K562 (cell line): ENCODE data around the gene SAMD8. TPM values are rescaled to one million over a fixed set of nuclear protein-coding genes. Genes with fewer than 3 reads are reported as not detected.

ENCODE experiments used
- ATAC-seq: fragments of 200-7000 bp; cut with Tn5 transposase; 3 replicates; pipeline ENCODE4 v1.9.1; 2020; ENCODE audit warnings: moderate library complexity
- BruUV-seq: library from RNA; stranded (reverse); fragments of 400-500 nt; replicated peaks from 2 replicates; lab custom pipeline; 2021; lab: Mats Ljungman, UMichigan
- CTCF ChIA-PET: fragments of 300-600 bp; formaldehyde crosslinking; extraction: SDS; loops from one replicate; lab custom pipeline; 2021; ENCODE audit warnings: low intra/inter-chr PET ratio; lab: Yijun Ruan, JAX
- POLR2A ChIA-PET: fragments of 300-600, 350-650 bp; sonication (Branson Sonifier 250); formaldehyde crosslinking; extraction: SDS; loops from one replicate; lab custom pipeline; 2021; ENCODE audit warnings: antibody characterized with exemption, inconsistent platforms; lab: Yijun Ruan, JAX
- DNase-seq, 4 experiments: peaks; one replicate each; pipeline versions ENCODE4 v3.0.0 to v3.0.0-alpha.2; 2011 to 2018; ENCODE audit warnings: low spot score in 3 of 4, mixed read lengths in 3 of 4; ENCODE audit errors: extremely low read depth in 1 of 4
- FAIRE-seq: peaks from 2 replicates; lab custom pipeline; 2011; peaks lifted over from hg19 to GRCh38; lab: Jason Lieb, UNC
- H2AFZ ChIP-seq: 2 replicates; pipeline ENCODE4 v1.6.0; 2011; ENCODE audit warnings: low read depth, low read length, control low read depth, inconsistent platforms
- H3K27ac ChIP-seq: fragments of 200-600 bp; 3 replicates; pipeline ENCODE4 v1.8.0; 2011; ENCODE audit warnings: low read depth, mild to moderate bottlenecking, control low read depth, inconsistent platforms, low read length, moderate library complexity, mixed read lengths; ENCODE audit errors: extremely low read depth
- H3K27me3 ChIP-seq, 2 experiments: fragments of 300-600 bp in 1 of 2; 2 replicates in 1 of 2; 3 replicates in 1 of 2; pipeline versions ENCODE4 v1.6.0 to v1.8.0; 2011; ENCODE audit warnings: inconsistent platforms in 2 of 2, low read length in 2 of 2, mild to moderate bottlenecking in 1 of 2, mixed read lengths in 1 of 2, moderate library complexity in 1 of 2; ENCODE audit not compliant: control insufficient read depth in 2 of 2, insufficient read depth in 2 of 2
- H3K36me3 ChIP-seq: fragments of 300-600 bp; 3 replicates; pipeline ENCODE4 v1.8.0; 2011; ENCODE audit warnings: mild to moderate bottlenecking, low read length, inconsistent platforms; ENCODE audit not compliant: control insufficient read depth, insufficient read depth
- H3K4me1 ChIP-seq, 2 experiments: fragments of 200-600 bp in 1 of 2; replicated peaks in 1 of 2; 2 replicates in 1 of 2; 3 replicates in 1 of 2; pipeline versions ENCODE4 v1.5.1 to v1.8.0; 2011; ENCODE audit warnings: inconsistent platforms in 2 of 2, low read length in 2 of 2, mild to moderate bottlenecking in 1 of 2, mixed read lengths in 1 of 2, moderate library complexity in 1 of 2; ENCODE audit not compliant: control insufficient read depth in 2 of 2, insufficient read depth in 2 of 2
- H3K4me2 ChIP-seq: 2 replicates; pipeline ENCODE4 v1.6.1; 2011; ENCODE audit warnings: low read length, control low read depth, inconsistent platforms, mixed read lengths; ENCODE audit not compliant: insufficient read depth
- H3K4me3 ChIP-seq: fragments of 200-600 bp; sonication (generic), shearing (Covaris generic); 2 replicates; pipeline ENCODE4 v1.5.1; 2016; ENCODE audit warnings: control low read depth, inconsistent platforms
- H3K79me2 ChIP-seq: fragments of 200-600 bp; 3 replicates; pipeline ENCODE4 v1.8.0; 2011; ENCODE audit warnings: low read length, inconsistent platforms; ENCODE audit not compliant: control insufficient read depth, insufficient read depth
- H3K9ac ChIP-seq, 2 experiments: 2 replicates each; pipeline versions ENCODE4 v1.6.0 to v1.6.1; 2011; ENCODE audit warnings: low read depth in 2 of 2, low read length in 2 of 2, control low read depth in 1 of 2, inconsistent platforms in 1 of 2, mild to moderate bottlenecking in 1 of 2, mixed read lengths in 1 of 2; ENCODE audit not compliant: insufficient read depth in 1 of 2
- H3K9me1 ChIP-seq: one replicate; pipeline ENCODE4 v1.6.0; 2011; ENCODE audit warnings: inconsistent platforms, mild to moderate bottlenecking, low read length, moderate library complexity; ENCODE audit not compliant: control insufficient read depth, insufficient read depth
- H3K9me3 ChIP-seq: replicated peaks from 2 replicates; pipeline ENCODE4 v1.5.1; 2011; ENCODE audit warnings: low read depth, low read length, inconsistent platforms; ENCODE audit not compliant: control insufficient read depth, insufficient read depth
- H4K20me1 ChIP-seq: replicated peaks from 2 replicates; pipeline ENCODE4 v1.6.1; 2011; ENCODE audit warnings: low read length, inconsistent platforms, mixed read lengths; ENCODE audit not compliant: control insufficient read depth, insufficient read depth
- ATF3 ChIP-seq, 2 experiments: fragments of 450-650 bp in 1 of 2; sonication (generic) in 1 of 2; formaldehyde crosslinking in 1 of 2; IDR thresholded peaks in 1 of 2; conservative IDR thresholded peaks in 1 of 2; 2 replicates each; pipeline versions ENCODE4 v1.6.1 to v1.8.1; 2016 to 2023; ENCODE audit warnings: mild to moderate bottlenecking in 2 of 2, moderate library complexity in 2 of 2, inconsistent platforms in 1 of 2, missing genetic modification reagents in 1 of 2
- BRF2 ChIP-seq: IDR thresholded peaks from 3 replicates; pipeline ENCODE4 v1.6.1; 2011; ENCODE audit warnings: borderline replicate concordance, mild to moderate bottlenecking; ENCODE audit not compliant: insufficient read length, insufficient read depth
- FOXJ2 ChIP-seq: fragments of 200-800 bp; sonication (Bioruptor generic); IDR thresholded peaks from 2 replicates; pipeline ENCODE4 v1.6.1; 2016; ENCODE audit warnings: missing genetic modification characterization, missing compliant biosample characterization
- GTF2E2 ChIP-seq: fragments of 200-800 bp; sonication (Bioruptor generic); IDR thresholded peaks from 2 replicates; pipeline ENCODE4 v1.6.1; 2016; ENCODE audit warnings: missing genetic modification characterization, missing compliant biosample characterization
- LEF1 ChIP-seq: fragments of 450-650 bp; IDR thresholded peaks from 2 replicates; pipeline ENCODE4 v1.6.1; 2016; ENCODE audit warnings: mild to moderate bottlenecking
- MYBL2 ChIP-seq, 2 experiments: fragments of 450-650 bp in 1 of 2; sonication (generic) in 1 of 2; formaldehyde crosslinking in 1 of 2; IDR thresholded peaks; 2 replicates each; pipeline versions ENCODE4 v1.6.1 to v1.8.1; 2017 to 2022; ENCODE audit warnings: borderline replicate concordance in 1 of 2, inconsistent platforms in 1 of 2, low read depth in 1 of 2, mild to moderate bottlenecking in 1 of 2, missing genetic modification reagents in 1 of 2, moderate library complexity in 1 of 2
- NR3C1 ChIP-seq: sonication (generic); formaldehyde crosslinking; IDR thresholded peaks from 2 replicates; pipeline ENCODE4 v1.8.1; 2022; ENCODE audit warnings: missing genetic modification reagents
- PTTG1 ChIP-seq: fragments of 450-650 bp; IDR thresholded peaks from 2 replicates; pipeline ENCODE4 v1.6.1; 2016; ENCODE audit warnings: low read depth, mild to moderate bottlenecking, missing genetic modification characterization, missing compliant biosample characterization
- RFX7 ChIP-seq: fragments of 250-450 bp; sonication (Bioruptor Pico); IDR thresholded peaks from 2 replicates; pipeline ENCODE4 v1.5.1; 2021; ENCODE audit warnings: mild to moderate bottlenecking
- SIRT6 ChIP-seq: IDR thresholded peaks from one replicate; pipeline ENCODE4 v1.6.1; 2012; ENCODE audit warnings: low read depth, mild to moderate bottlenecking, control low read depth, inconsistent platforms, low read length, moderate library complexity
- SMAD2 ChIP-seq: fragments of 150-350 bp; IDR thresholded peaks from 2 replicates; pipeline ENCODE4 v1.6.1; 2014; ENCODE audit warnings: low read depth, mild to moderate bottlenecking, low read length
- SRSF9 ChIP-seq: fragments of 200-400 bp; formaldehyde crosslinking; IDR thresholded peaks from 2 replicates; pipeline ENCODE4 v1.6.1; 2017; ENCODE audit warnings: low read depth, low read length, borderline replicate concordance
- TFE3 ChIP-seq: fragments of 450-650 bp; formaldehyde crosslinking; IDR thresholded peaks from 2 replicates; pipeline ENCODE4 v1.4.0; 2020; ENCODE audit warnings: mild to moderate bottlenecking, mixed read lengths
- XRCC5 ChIP-seq: fragments of 200-400 bp; formaldehyde crosslinking; IDR thresholded peaks from 2 replicates; pipeline ENCODE4 v1.6.1; 2017; ENCODE audit warnings: low read depth, mild to moderate bottlenecking, low read length
- ZNF277 ChIP-seq: fragments of 250-450 bp; sonication (Bioruptor Pico); IDR thresholded peaks from 2 replicates; pipeline ENCODE4 v1.8.0; 2022; ENCODE audit warnings: inconsistent platforms, mild to moderate bottlenecking, moderate library complexity, borderline replicate concordance
- ZNF551 ChIP-seq: fragments of 250-450 bp; sonication (Bioruptor Pico); IDR thresholded peaks from 2 replicates; pipeline ENCODE4 v1.5.0; 2021; ENCODE audit warnings: mild to moderate bottlenecking, moderate library complexity
- ZNF766 ChIP-seq: fragments of 200-800 bp; sonication (Bioruptor generic); conservative IDR thresholded peaks from 2 replicates; pipeline ENCODE4 v1.6.1; 2016; ENCODE audit warnings: missing genetic modification characterization, missing compliant biosample characterization
- ZNF77 ChIP-seq: fragments of 250-450 bp; sonication (Bioruptor Pico); IDR thresholded peaks from 2 replicates; pipeline ENCODE4 v1.5.0; 2020
- WGBS: fragments of 100-300 bp; shearing (Covaris generic); methylation state at CpG from one replicate; pipeline ENCODE4 v1.1.6; 2016; ENCODE audit warnings: low coverage, mixed read lengths; ENCODE audit not compliant: insufficient coverage; ENCODE audit errors: missing lambda C conversion rate; 5-methylcytosine and 5-hydroxymethylcytosine counted together
- in situ Hi-C: fragments of 300-500 bp; cut with MboI; formaldehyde crosslinking; loops from 4 replicates; pipeline ENCODE4 v1.15.0; 2018; ENCODE audit warnings: inconsistent platforms, mixed read lengths
- intact Hi-C: fragments of 100-400 bp; cut with micrococcal nuclease; formaldehyde crosslinking; loops from 2 replicates; pipeline ENCODE4 v1.14.2; 2022
- polyA plus RNA-seq, 8 experiments: library from polyadenylated mRNA; depleted of rRNA in 4 of 8; stranded (reverse) in 5 of 8; unstranded in 3 of 8; fragments of >200 nt; fragmentation: Nextera tagmentation in 2 of 8; fragmentation: Illumina TruSeq in 1 of 8; extraction: Ambion mirVana in 2 of 8; extraction: Trizol in 1 of 8; gene quantifications; 2 replicates each; pipeline versions ENCODE4 v1.2.1 to v1.2.3, GENCODE V29; 2011 to 2014; ENCODE audit warnings: inconsistent platforms in 1 of 8, missing spikeins in 1 of 8
- total RNA-seq, 7 experiments: library from RNA; depleted of rRNA in 6 of 7; stranded (reverse); fragments of >200 nt in 6 of 7; fragmentation: Illumina TruSeq in 2 of 7; extraction: Trizol in 2 of 7; gene quantifications; 2 replicates each; pipeline versions ENCODE4 v1.2.1 to v1.2.3, GENCODE V29; 2011 to 2021; ENCODE audit warnings: low replicate concordance in 1 of 7

SAMD8 gene
- total and polyA plus RNA-seq, 9 of the 15 experiments (the other 6 are each of a cell fraction or from before 2014, with no cell fraction given), result 2.7 to 16.1 (median 6.2) TPM

GRCh38 chr10:75073442-75073841, 38.0 kb upstream of the SAMD8 start:
- Histone ChIP-seq H3K36me3 (no peaks in the 10 kb centered on the region), H3K9ac (peak overlapping the region in 1 of 2 experiments; percentile 15; a peak in 1 of 4 replicates), H3K4me3 (no peak overlapping the region), H3K27ac (no peak overlapping the region), H3K9me1 (no peaks in the 10 kb centered on the region), H4K20me1 (no peaks in the 10 kb centered on the region), H3K9me3 (no peaks in the 10 kb centered on the region), H3K4me1 (peaks cover 0 to 9% of the 10 kb centered on the region in 2 experiments; a peak in 2 of 5 replicates), H3K79me2 (no peaks in the 10 kb centered on the region), H3K27me3 (no peaks in the 10 kb centered on the region; a peak in 1 of 5 replicates), H2AFZ (no peak overlapping the region), H3K4me2 (no peak overlapping the region)
- intact Hi-C loops (no loop called here), in situ Hi-C loops (no loop called here)
- POLR2A ChIA-PET, result no interaction called here
- DNase-seq, result no peak
- no TSS peak for BruUV-seq
- CTCF ChIA-PET, result no interaction called here
- WGBS, result 59% methylated on average over 17 of the region's 17 CpGs
- ATAC-seq, result no peak
- no peak for FAIRE-seq
- TF ChIP-seq ZNF277 (no peak), GTF2E2 (tag) (no peak), TFE3 (CRISPR knock-in tag) (no peak), XRCC5 (no peak), SIRT6 (no peak), ZNF77 (CRISPR knock-in tag) (no peak), RFX7 (CRISPR knock-in tag) (no peak), ZNF766 (CRISPR knock-in tag) (no peak), SMAD2 (no peak), NR3C1 (CRISPR knock-in tag) (no peak), LEF1 (no peak), PTTG1 (tag) (no peak), SRSF9 (no peak), ATF3 (IDR thresholded peaks at IDR 0.05) (no peak), ATF3 (CRISPR knock-in tag; conservative IDR thresholded peaks at IDR 0.05) (no peak), ZNF551 (CRISPR knock-in tag) (no peak), FOXJ2 (tag) (no peak), MYBL2 (IDR thresholded peaks at IDR 0.05; ENCODE audit: low read depth) (no peak), MYBL2 (CRISPR knock-in tag; IDR thresholded peaks at IDR 0.05; ENCODE audit: borderline replicate concordance) (no peak), BRF2 (no peak)
